ES-I3 (cell line): ENCODE results near the gene IL17A.

Source experiments
- H3K36me3 ChIP-seq: 2 replicates; pipeline ENCODE4 v1.6.1; 2013; ENCODE audit warnings: mild to moderate bottlenecking, low read length, control low read depth, moderate library complexity; ENCODE audit not compliant: insufficient read depth
- H3K4me1 ChIP-seq: 2 replicates; pipeline ENCODE4 v1.6.1; 2013; ENCODE audit warnings: mild to moderate bottlenecking, control low read depth, low read length; ENCODE audit not compliant: insufficient read depth
- H3K9ac ChIP-seq: 2 replicates; pipeline ENCODE4 v1.6.1; 2013; ENCODE audit warnings: low read depth, mild to moderate bottlenecking, low read length, moderate library complexity
- H3K9me3 ChIP-seq: 2 replicates; pipeline ENCODE4 v1.6.1; 2013; ENCODE audit warnings: mild to moderate bottlenecking, low read length, moderate library complexity; ENCODE audit not compliant: control insufficient read depth, insufficient read depth

The IL17A gene

GRCh38 chr6:52186075-52186474, at the start of gene IL17A:
TSS of gene IL17A (plus strand) at chr6:52186375. CDS start at chr6:52186432, 57 bp downstream.
- Histone ChIP-seq H3K9me3 (peaks cover 5% of the 10 kb centered on the region), H3K4me1 (peaks cover 15% of the 10 kb centered on the region; the same call in 1 of the 2 replicates), H3K9ac (no peak within 1 kb of the TSS), H3K36me3 (no peaks in the 10 kb centered on the region)

DNA sequence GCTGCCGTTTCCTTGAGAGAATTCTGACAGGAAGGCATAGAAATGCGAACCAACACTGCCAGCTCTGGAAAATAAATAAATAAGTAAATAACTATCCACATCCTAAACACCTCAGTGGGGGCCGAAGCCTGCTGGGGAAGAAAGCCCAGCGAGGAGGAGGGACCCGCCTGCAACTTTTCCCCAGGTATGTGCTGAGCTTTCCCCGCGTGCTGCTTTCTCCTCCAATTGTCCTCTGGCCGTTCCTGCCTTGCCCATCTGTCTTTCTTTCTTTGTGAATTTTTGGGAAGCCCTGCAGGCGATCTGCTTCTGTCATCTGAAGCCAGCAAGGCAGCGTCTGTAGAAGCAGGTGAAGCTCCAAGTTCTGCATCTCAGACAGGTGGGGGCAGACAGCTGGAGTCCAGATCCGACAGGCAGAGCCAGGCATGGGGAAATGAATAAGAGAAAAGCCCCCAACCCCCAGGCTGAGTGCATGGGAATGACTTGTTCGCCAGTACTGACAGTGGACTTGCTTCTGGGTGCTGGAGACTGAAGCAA, 49.2 kb upstream of the IL17A start:
- Histone ChIP-seq H3K36me3 (no peaks in the 10 kb centered on the region), H3K4me1 (peaks cover 8% of the 10 kb centered on the region), H3K9ac (no peak overlapping the region), H3K9me3 (no peaks in the 10 kb centered on the region)

DNA sequence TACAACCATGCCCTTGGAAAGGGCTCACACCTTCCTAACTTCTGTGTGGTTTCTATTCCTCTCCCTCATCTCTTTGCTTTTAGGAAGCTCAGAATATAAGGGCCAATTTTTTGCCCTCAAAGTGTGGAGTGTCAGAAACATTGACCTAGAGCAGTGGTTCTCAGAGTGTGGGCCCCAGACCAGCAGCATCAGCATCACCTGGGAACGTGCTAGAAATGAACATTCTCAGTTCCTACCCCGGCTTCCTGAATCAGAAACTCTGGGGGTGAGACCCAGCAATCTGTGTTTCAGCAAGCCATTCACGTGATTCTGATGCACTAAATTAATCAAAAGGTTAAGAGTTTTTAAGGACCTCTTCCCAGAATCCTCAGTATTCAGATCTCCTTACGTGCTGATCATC, 47.9 kb upstream of the IL17A start:
- no peaks in the 10 kb centered on the region for H3K9me3 ChIP-seq
- no peak overlapping the region for H3K9ac ChIP-seq
- no peaks in the 10 kb centered on the region for H3K36me3 ChIP-seq
- H3K4me1 ChIP-seq: peaks cover 8% of the 10 kb centered on the region

- no peaks in the 10 kb centered on the region for H3K9me3 ChIP-seq
- H3K9ac ChIP-seq: no peak overlapping the region
- H3K4me1 ChIP-seq: peaks cover 8% of the 10 kb centered on the region
- H3K36me3 ChIP-seq: no peaks in the 10 kb centered on the region
Observed at GRCh38 chr6:52139985-52140680, 46.0 kb upstream of the IL17A start.

DNA sequence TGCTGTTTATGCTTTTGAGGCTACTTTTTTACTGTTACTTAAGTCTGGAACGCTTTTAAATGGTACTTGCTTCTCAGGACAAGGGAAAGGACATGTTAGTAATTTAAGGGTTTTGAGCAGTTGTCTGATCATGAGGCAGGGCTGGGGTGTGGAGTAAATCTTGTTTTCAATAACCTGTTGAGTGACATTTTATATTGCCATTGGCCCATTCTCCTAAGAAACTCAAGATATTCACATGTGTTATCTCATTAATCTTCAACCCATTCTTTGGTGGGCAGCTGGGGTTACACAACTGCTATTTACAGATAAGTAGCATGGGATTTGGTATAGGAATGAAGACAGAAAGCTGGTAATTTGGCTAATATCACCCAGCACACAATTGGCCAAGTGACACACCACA, 44.6 kb upstream of the IL17A start:
- Histone ChIP-seq H3K36me3 (no peaks in the 10 kb centered on the region), H3K4me1 (peaks cover 8% of the 10 kb centered on the region), H3K9me3 (no peaks in the 10 kb centered on the region), H3K9ac (no peak overlapping the region)

DNA sequence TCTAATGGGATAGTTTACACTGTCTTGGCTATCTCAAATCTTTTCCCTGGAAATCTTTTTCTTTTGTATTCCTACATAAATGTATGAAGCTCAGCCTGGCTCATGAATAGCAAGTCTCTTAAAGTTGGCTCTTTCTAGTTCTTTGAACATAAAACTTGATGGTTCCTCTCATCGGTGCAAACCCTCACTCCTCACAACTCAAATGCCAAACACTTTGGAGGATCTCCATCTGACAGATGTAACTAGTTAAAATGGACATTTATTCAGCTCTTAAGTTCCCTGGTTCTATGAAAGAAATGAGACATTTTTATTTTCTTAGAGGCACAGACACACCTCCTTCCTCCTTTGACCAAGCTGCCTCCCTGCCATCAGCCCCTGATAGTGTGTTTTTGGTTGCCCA, 43.6 kb upstream of the IL17A start:
- Histone ChIP-seq H3K9ac (no peak overlapping the region), H3K36me3 (no peaks in the 10 kb centered on the region), H3K9me3 (no peaks in the 10 kb centered on the region), H3K4me1 (peaks cover under 1% of the 10 kb centered on the region; the same call in 1 of the 2 replicates)

DNA sequence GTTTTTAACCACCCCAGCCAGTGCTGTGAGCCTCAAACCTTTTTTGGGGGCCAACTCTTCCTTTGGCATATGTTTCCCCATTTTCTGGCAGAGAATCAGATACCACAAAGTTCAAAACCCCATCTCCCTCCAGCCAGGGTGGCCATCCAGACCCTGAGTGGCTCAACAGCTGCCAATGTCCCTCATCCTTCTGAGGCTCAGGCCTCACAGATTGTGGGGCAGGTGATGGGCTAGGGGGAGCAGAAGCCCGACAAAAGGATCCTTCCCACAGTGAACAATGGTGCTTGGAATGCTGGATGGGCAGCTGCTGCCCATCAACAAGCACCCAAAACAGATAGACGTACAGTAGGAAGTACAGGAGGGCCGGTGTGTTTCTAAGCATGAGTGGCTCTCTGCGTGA, 42.6 kb upstream of the IL17A start:
- Histone ChIP-seq H3K9me3 (no peaks in the 10 kb centered on the region), H3K4me1 (no peaks in the 10 kb centered on the region), H3K36me3 (no peaks in the 10 kb centered on the region), H3K9ac (no peak overlapping the region)

DNA sequence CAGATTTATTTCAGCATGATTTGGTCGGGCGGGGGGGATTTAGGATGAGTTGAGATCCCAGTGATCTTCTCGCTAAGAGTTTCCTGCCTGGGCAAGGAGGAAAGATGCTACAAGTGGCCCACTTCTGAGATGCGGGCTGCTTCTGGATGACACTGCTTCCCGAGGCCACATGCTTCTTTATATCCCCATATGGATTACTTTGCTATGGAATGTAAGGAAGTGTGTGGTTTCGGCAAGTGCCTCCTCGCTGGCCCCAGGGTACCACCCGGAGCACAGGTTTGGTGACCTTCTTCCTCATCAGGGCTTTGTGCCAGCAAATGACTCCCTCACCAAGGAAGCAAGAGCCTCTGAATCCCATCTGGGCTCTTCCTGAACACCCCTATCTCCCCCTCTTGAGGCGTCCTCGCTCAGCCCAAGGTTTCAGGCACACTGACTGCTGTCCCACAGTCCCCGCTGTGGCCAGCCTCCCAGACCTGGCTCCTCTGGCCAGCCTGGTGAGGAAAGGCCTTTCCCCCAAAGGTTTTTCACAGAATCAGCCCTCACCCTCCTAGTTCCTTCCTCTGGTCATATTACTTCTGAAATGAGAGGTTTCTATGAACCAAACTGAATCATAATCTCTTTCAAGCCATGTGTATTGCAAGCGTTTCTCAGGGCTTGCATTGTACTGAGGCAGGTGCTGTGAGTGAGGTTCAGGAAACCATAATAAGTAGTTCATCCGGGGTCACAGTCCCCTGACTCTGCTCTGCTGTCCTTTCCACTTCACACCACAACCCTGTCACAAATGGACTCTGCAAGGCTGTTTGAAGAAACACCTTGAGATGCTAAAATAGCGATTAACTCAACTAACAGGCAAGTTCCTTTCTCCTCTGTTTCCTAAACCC, 41.7 kb upstream of the IL17A start:
- no peaks in the 10 kb centered on the region for H3K9me3 ChIP-seq
- H3K4me1 ChIP-seq: no peaks in the 10 kb centered on the region
- no peaks in the 10 kb centered on the region for H3K36me3 ChIP-seq
- no peak overlapping the region for H3K9ac ChIP-seq

DNA sequence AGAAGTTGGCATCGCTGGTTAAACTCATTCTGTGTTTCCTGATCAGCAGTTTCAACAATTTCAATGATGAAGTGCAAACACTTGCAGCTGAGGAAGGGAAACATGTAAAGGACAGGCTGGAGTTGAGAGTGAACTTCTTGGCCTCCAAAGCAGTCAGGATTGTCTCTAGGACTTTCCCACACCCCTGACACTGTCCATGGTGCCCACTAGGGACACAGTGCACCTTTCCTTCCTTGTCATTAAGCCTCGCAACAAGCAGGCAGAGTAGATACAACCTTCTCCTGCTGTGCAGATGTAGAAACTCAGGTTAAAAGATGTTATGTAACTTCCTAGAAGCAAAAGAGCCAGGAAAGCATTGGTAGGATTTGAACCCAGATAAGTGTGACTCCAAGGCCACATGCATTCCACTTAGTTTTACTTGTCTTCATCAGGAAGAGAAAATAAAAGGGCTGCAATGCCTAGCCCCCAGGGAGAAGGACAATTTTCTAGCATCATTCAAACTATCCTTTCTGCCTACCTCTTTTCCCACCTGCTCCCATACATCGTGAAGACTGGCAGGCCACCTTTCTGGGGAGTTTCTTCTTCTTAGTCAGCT, 39.2 kb upstream of the IL17A start:
- no peaks in the 10 kb centered on the region for H3K4me1 ChIP-seq

GRCh38 chr6:52149076-52149475, 37.1 kb upstream of the IL17A start:
- H3K36me3 ChIP-seq: no peaks in the 10 kb centered on the region

More for the DNA sequence above, 39.2 kb upstream of the IL17A start:
- H3K36me3 ChIP-seq: no peaks in the 10 kb centered on the region
- no peak overlapping the region for H3K9ac ChIP-seq
- no peaks in the 10 kb centered on the region for H3K9me3 ChIP-seq

DNA sequence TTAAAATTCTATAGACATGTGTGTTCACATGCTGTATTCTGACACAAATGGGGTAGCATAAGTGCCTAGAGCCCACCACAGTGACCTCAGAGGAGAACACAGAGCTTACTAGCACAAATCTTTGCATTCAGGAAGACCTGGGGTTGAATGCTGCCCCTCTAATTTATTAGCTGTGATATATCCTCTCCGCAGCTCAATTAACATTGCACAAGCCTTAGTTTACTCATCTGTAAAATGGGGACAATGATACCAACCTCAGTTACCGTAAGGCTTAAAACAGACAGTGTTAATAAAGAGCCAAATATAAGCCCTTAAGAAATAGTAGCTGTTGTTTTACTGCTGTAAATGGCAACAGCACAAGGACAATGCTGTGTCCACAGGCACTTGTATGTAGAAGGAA, 36.2 kb upstream of the IL17A start:
- peaks cover 13% of the 10 kb centered on the region for H3K4me1 ChIP-seq
- H3K36me3 ChIP-seq: no peaks in the 10 kb centered on the region
- no peak overlapping the region for H3K9ac ChIP-seq
- H3K9me3 ChIP-seq: no peaks in the 10 kb centered on the region

More at GRCh38 chr6:52149076-52149475, 37.1 kb upstream of the IL17A start:
- no peak overlapping the region for H3K9ac ChIP-seq
- H3K9me3 ChIP-seq: no peaks in the 10 kb centered on the region
- H3K4me1 ChIP-seq: peaks cover 7% of the 10 kb centered on the region

- Histone ChIP-seq H3K9ac (no peak overlapping the region), H3K36me3 (no peaks in the 10 kb centered on the region), H3K4me1 (peaks cover 33% of the 10 kb centered on the region), H3K9me3 (no peaks in the 10 kb centered on the region)
Observed at GRCh38 chr6:52152070-52152423, 34.1 kb upstream of the IL17A start.

- no peaks in the 10 kb centered on the region for H3K9me3 ChIP-seq
- peaks cover 40% of the 10 kb centered on the region for H3K4me1 ChIP-seq
Observed at GRCh38 chr6:52152711-52153160, 33.4 kb upstream of the IL17A start.

GRCh38 chr6:52154381-52154780, 31.8 kb upstream of the IL17A start:
- H3K9me3 ChIP-seq: no peaks in the 10 kb centered on the region
- peaks cover 40% of the 10 kb centered on the region for H3K4me1 ChIP-seq
- no peak overlapping the region for H3K9ac ChIP-seq
- no peaks in the 10 kb centered on the region for H3K36me3 ChIP-seq

More at GRCh38 chr6:52152711-52153160, 33.4 kb upstream of the IL17A start:
- Histone ChIP-seq H3K36me3 (no peaks in the 10 kb centered on the region), H3K9ac (no peak overlapping the region)
